GM18870 (cell line): ENCODE measurements around the gene SLC35B4.
A peak's percentile ranks its signal among the peaks of the same experiment; 100 is the strongest.

Experiments used
- ATAC-seq: cut with Tn5 transposase; IDR thresholded peaks from one replicate; pipeline ENCODE4 v1.9.1; 2021; ENCODE audit warnings: moderate library complexity; ENCODE audit not compliant: unreplicated experiment

Gene SLC35B4

GRCh38 chr7:134293002-134293740, 23.6 kb downstream of the SLC35B4 start:
- ATAC-seq: peak; percentile 99

GRCh38 chr7:134290286-134290685, 26.4 kb downstream of the SLC35B4 start:
- no peak for ATAC-seq

- no peak for ATAC-seq
These were observed 26.9 kb downstream of the SLC35B4 start for GRCh38 chr7:134289841-134290240.

- no peak for ATAC-seq
These were observed 27.3 kb downstream of the SLC35B4 start for GRCh38 chr7:134289423-134289822.

GRCh38 chr7:134287916-134288659, 28.6 kb downstream of the SLC35B4 start:
- no peak for ATAC-seq

- no peak for ATAC-seq
These were observed 31.8 kb downstream of the SLC35B4 start for GRCh38 chr7:134284952-134285351.

- no peak for ATAC-seq
These were observed 32.7 kb downstream of the SLC35B4 start for GRCh38 chr7:134284011-134284410.

- ATAC-seq: no peak
These were observed 36.2 kb downstream of the SLC35B4 start for GRCh38 chr7:134280508-134280907.

GRCh38 chr7:134279898-134280297, 36.8 kb downstream of the SLC35B4 start:
- no peak for ATAC-seq

- no peak for ATAC-seq
These were observed 37.4 kb downstream of the SLC35B4 start for GRCh38 chr7:134279336-134279735.

- no peak for ATAC-seq
These were observed 38.1 kb downstream of the SLC35B4 start for GRCh38 chr7:134278502-134279153.

GRCh38 chr7:134276951-134277350, 39.8 kb downstream of the SLC35B4 start:
- ATAC-seq: no peak

- ATAC-seq: no peak
These were observed 54.4 kb downstream of the SLC35B4 start for GRCh38 chr7:134262322-134262721.

- ATAC-seq: no peak
These were observed 60.9 kb downstream of the SLC35B4 start for GRCh38 chr7:134255814-134256213.

GRCh38 chr7:134254311-134254710, 62.4 kb downstream of the SLC35B4 start:
- ATAC-seq: no peak

- no peak for ATAC-seq
These were observed 68.5 kb downstream of the SLC35B4 start for GRCh38 chr7:134248196-134248595.

GRCh38 chr7:134246761-134247160, 70.0 kb downstream of the SLC35B4 start:
- ATAC-seq: no peak

GRCh38 chr7:134246347-134246746, 70.4 kb downstream of the SLC35B4 start:
- ATAC-seq: no peak

GRCh38 chr7:134245253-134245652, 71.5 kb downstream of the SLC35B4 start:
- ATAC-seq: no peak
